Umbilical cord (tissue), 2 donors: ENCODE results near the gene KSR1. TPM values are rescaled to one million over a fixed set of nuclear protein-coding genes. Genes with fewer than 3 reads are reported as not detected.
A peak's percentile ranks its signal among the peaks of the same experiment; 100 is the strongest.
"Not testable (repeated sequence)": the region's sequence is repeated elsewhere in the genome, so short reads cannot be mapped to it uniquely, and the experiment has no call there.

Experiments used
- DNase-seq: peaks from one replicate; pipeline ENCODE4 v3.0.0-alpha.2; 2015; ENCODE audit warnings: low spot score
- total RNA-seq: library from RNA; depleted of rRNA; stranded (reverse); fragments of >200 nt; gene quantifications from one replicate; pipeline ENCODE4 v1.2.3, GENCODE V29; 2014; ENCODE audit warnings: low replicate concordance; ENCODE audit not compliant: insufficient read depth

Gene KSR1
- total RNA-seq, 1 donor from 2014 or later: 43.1 TPM

GRCh38 chr17:27426471-27426870 is 29.8 kb upstream of the KSR1 start:
- not testable (repeated sequence) for DNase-seq

- DNase-seq: not testable (repeated sequence)
Observed at GRCh38 chr17:27427166-27427862, 28.9 kb upstream of the KSR1 start.

- no peak for DNase-seq
Observed at GRCh38 chr17:27428781-27429505, 27.3 kb upstream of the KSR1 start.

- no peak for DNase-seq
Observed at GRCh38 chr17:27429666-27430382, 26.4 kb upstream of the KSR1 start.

- DNase-seq: no peak
Observed at GRCh38 chr17:27430383-27430840, 25.8 kb upstream of the KSR1 start.

- no peak for DNase-seq
Observed at GRCh38 chr17:27430882-27431491, 25.3 kb upstream of the KSR1 start.

GRCh38 chr17:27433521-27433920 is 22.7 kb upstream of the KSR1 start:
- no peak for DNase-seq

GRCh38 chr17:27435431-27436070 is 20.7 kb upstream of the KSR1 start:
- DNase-seq: not testable (repeated sequence)

GRCh38 chr17:27438348-27438998 is 17.8 kb upstream of the KSR1 start:
- DNase-seq: no peak

- DNase-seq: no peak
Observed at GRCh38 chr17:27439342-27439741, 16.9 kb upstream of the KSR1 start.

GRCh38 chr17:27442702-27443101 is 13.5 kb upstream of the KSR1 start:
- DNase-seq: no peak

- DNase-seq: no peak
Observed at GRCh38 chr17:27443491-27443890, 12.8 kb upstream of the KSR1 start.

- no peak for DNase-seq
Observed at GRCh38 chr17:27445971-27446370, 10.3 kb upstream of the KSR1 start.

- peak; percentile 87 for DNase-seq
Observed at GRCh38 chr17:27446569-27447301, 9.5 kb upstream of the KSR1 start.

- DNase-seq: peak; percentile 67
Observed at GRCh38 chr17:27448534-27448933, 7.7 kb upstream of the KSR1 start.

GRCh38 chr17:27449541-27449940 is 6.7 kb upstream of the KSR1 start:
- DNase-seq: no peak

GRCh38 chr17:27449988-27450387 is 6.3 kb upstream of the KSR1 start:
- no peak for DNase-seq

GRCh38 chr17:27450416-27450815 is 5.8 kb upstream of the KSR1 start:
- no peak for DNase-seq

GRCh38 chr17:27451906-27452305 is 4.3 kb upstream of the KSR1 start:
- no peak for DNase-seq

GRCh38 chr17:27452828-27453227 is 3.4 kb upstream of the KSR1 start:
- no peak for DNase-seq
